ENCODE measurements around the gene PEAR1.

The PEAR1 gene

DNA sequence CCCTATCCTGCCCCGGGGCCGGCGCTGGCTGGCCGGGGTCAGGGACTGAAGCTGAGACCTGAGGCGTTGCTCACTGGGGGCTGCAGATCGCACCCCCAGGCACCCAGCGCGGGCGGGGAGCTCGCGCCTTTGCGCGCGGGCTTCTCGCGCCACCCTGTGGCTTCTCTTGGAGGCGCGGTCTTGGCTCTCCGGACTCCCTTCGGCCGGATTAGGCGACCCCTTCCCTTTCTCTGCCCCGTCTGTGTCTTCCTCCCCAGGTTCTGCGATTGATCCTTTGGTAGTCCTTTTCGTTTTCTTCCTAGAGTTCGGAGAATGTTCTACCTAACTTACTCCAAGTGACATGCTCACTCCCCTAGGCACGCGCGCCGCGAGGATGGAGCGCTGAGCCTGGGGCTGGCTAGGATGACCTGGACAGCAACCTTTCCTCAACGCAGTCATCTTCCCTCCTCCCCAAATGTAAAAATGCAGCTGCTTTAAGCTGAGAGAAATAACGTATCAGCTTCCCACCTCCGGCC lies 33.3 kb upstream of the PEAR1 start:
- peak; percentile 66 for DNase-seq

DNA sequence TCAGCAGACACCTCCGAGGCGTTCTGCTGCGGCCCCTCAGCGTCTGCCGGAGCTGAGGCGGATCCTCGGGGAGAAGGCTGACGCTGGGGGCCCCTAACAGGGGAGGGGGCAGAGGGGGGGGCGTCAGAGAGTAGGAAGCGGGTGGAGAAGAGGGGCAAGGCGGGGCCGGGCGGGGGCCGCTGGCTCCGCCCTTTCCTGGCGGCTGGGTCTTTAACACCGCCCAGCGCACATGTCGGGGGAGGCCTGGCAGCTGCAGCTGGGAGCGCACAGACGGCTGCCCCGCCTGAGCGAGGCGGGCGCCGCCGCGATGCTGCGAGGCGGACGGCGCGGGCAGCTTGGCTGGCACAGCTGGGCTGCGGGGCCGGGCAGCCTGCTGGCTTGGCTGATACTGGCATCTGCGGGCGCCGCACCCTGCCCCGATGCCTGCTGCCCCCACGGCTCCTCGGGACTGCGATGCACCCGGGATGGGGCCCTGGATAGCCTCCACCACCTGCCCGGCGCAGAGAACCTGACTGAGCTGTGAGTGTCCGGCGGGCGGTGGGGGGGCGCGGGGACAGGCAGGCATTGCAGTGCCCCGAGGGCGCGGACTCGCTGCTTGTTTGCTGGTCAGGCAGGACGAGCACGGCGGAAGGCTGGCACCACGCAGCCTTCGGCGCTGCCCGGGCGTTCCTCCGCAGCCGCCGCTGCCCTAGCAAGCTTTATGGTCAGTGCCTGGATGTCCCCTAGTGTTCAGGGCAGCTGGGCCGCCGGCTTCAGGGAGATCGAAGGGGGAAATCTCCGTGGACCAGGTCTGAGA lies 32.7 kb upstream of the PEAR1 start, which contains the start of gene NTRK1:
Gene NTRK1, plus strand, starts transcription at position 238 of the 796 bp plus-strand sequence. Its CDS starts 70 bp downstream, at position 308.
- peak; percentile 70 for DNase-seq

GRCh38 chr1:156862584-156862983 lies 30.9 kb upstream of the PEAR1 start:
- DNase-seq = no peak

- DNase-seq = no peak
Observed at GRCh38 chr1:156862997-156863599, 30.4 kb upstream of the PEAR1 start.

DNA sequence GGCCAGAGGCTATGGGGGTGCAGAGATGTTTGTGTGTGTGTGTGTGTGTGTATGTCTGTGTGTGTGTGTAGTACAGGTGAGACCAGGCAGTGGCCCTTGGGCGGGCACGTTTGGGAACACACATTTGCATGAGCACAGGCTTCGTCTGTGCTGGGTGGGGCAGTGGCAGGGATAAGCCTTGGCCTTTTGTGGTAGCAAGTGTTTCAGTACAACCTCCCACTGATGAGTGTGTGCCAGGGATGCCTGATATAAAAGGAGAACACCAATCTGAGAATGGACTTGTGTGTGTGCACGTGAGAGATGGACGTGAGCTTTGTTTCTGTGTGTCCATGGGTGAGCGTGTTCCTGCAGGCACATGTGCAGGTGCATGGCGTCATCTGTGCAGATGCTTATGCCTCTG lies 29.9 kb upstream of the PEAR1 start:
- no peak for DNase-seq

DNA sequence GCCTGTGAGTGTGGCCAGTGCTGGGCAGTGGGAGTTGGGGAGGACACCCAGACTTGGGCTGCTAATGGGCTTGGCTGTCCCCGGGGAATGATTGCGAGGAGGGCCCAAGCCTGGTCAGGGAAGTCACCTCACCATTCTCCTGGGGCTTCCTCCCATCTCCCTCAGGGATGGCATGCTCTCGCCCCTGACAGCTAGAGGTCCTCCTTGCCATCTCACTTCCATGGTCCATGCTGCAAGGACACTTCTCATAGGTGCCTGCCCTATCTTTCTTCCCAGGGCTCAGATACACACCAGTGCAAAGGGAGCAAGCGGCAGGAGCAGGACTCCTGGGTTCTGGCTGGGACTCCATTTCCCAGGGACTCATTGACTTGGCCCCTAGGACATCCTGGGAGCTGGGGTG lies 28.7 kb upstream of the PEAR1 start:
- DNase-seq = no peak

DNA sequence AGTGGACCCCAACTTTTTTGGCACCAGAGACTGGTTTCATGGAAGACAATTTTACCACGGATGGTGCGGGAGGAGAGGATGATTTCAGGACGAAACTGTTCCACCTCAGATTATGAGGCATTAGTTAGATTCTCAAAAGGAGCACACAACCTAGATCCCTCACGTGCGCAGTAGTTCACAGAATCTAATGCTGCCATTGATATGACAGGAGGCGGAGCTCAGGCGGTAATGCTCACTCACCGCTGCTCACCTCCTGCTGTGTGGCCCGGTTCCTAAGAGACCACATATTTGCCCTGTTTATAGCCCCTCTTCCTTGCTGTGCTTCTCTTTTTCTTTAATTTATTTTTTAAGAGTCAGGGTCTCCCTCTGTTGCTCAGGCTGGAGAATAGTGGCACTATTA lies 28.3 kb upstream of the PEAR1 start:
- no peak for DNase-seq

- no peak for DNase-seq
Observed at GRCh38 chr1:156865865-156866248, 27.7 kb upstream of the PEAR1 start.

GRCh38 chr1:156866249-156866909 lies 27.1 kb upstream of the PEAR1 start:
- no peak for DNase-seq

GRCh38 chr1:156868341-156868740 lies 25.2 kb upstream of the PEAR1 start:
- DNase-seq = no peak

GRCh38 chr1:156869455-156869854 lies 24.1 kb upstream of the PEAR1 start:
- no peak for DNase-seq

- DNase-seq = no peak
Observed at GRCh38 chr1:156873659-156874058, 19.9 kb upstream of the PEAR1 start.

GRCh38 chr1:156874142-156874541 lies 19.4 kb upstream of the PEAR1 start:
- DNase-seq = no peak

- no peak for DNase-seq
Observed at GRCh38 chr1:156874572-156875340, 18.8 kb upstream of the PEAR1 start.

DNA sequence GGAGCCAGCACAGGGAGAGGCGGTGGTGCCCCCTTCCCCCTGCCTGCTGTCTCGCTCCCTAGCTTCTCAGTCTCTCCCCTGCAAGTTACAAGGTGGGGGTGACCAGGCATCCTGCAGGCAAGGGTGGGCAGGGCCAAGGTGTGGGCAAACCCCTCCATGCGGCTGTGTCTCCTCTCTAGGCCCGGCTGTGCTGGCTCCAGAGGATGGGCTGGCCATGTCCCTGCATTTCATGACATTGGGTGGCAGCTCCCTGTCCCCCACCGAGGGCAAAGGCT lies 18.2 kb upstream of the PEAR1 start:
- no peak for DNase-seq

DNA sequence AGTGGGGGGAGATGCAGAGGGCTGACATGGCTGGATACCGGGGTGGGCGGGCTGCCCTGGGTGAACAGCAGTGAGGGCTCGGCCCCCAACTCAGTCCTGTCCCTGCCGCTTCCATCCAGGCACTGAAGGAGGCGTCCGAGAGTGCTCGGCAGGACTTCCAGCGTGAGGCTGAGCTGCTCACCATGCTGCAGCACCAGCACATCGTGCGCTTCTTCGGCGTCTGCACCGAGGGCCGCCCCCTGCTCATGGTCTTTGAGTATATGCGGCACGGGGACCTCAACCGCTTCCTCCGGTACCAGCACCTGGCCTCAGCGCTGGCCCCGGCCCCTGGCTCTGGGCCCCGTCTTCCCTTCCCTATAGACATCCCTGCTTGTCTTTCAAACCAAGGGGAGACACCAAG lies 17.2 kb upstream of the PEAR1 start:
- no peak for DNase-seq

- no peak for DNase-seq
Observed at GRCh38 chr1:156877433-156878170, 15.9 kb upstream of the PEAR1 start.

GRCh38 chr1:156879876-156880275 lies 13.6 kb upstream of the PEAR1 start:
- no peak for DNase-seq

- no peak for DNase-seq
Observed at GRCh38 chr1:156880473-156880872, 13.0 kb upstream of the PEAR1 start.

DNA sequence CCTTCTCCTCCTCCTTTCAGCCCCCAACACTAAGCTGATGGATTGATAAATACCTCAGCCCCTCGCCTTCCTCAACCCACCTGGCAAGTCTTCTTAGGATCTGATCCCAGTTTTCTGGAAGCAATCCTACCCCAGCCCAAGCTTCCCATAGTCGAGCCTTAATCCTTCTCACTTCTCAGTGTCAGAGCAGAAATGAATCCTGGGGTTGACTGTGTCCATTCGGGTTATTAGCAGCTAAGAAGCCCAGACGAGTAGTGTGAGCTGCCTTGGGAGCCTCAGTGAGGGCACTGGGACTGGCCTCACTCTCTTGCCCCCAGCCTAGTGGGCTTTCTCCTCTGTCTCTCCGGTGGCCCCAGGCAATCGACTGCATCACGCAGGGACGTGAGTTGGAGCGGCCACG lies 12.4 kb upstream of the PEAR1 start:
- DNase-seq = no peak

GRCh38 chr1:156881663-156882062 lies 11.9 kb upstream of the PEAR1 start:
- no peak for DNase-seq

DNA sequence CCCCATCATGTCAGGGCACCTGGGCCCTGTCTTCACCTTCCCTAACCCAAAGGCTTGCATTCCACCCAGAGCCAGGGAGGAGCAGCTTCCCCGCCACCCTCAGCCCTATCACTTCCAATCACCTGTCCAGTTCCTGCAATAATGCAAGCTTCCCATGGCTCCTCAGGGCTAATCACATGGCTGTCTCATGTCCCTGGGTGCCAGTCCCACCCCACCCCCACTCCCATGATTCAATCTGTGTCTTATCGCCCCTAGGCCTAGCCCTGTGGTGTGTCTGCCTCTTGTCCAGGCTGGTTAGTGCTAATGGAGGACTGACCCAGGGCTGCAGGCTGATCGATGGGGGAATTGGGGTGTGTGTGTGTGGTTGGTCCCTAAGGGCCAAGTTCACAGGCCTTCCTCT lies 11.0 kb upstream of the PEAR1 start:
- DNase-seq = no peak

- DNase-seq = no peak
Observed at GRCh38 chr1:156883919-156884318, 9.6 kb upstream of the PEAR1 start.

Measured in CD4-positive, alpha-beta T cell treated with Interleukin-10 for 1 hour (primary cell).